ES-I3 (cell line): ENCODE results near the gene KYAT1.
"Not testable (repeated sequence)": the region's sequence is repeated elsewhere in the genome, so short reads cannot be mapped to it uniquely, and the experiment has no call there.

ENCODE experiments used
- H3K36me3 ChIP-seq: 2 replicates; pipeline ENCODE4 v1.6.1; 2013; ENCODE audit warnings: mild to moderate bottlenecking, low read length, control low read depth, moderate library complexity; ENCODE audit not compliant: insufficient read depth
- H3K4me1 ChIP-seq: 2 replicates; pipeline ENCODE4 v1.6.1; 2013; ENCODE audit warnings: mild to moderate bottlenecking, control low read depth, low read length; ENCODE audit not compliant: insufficient read depth
- H3K9ac ChIP-seq: 2 replicates; pipeline ENCODE4 v1.6.1; 2013; ENCODE audit warnings: low read depth, mild to moderate bottlenecking, low read length, moderate library complexity
- H3K9me3 ChIP-seq: 2 replicates; pipeline ENCODE4 v1.6.1; 2013; ENCODE audit warnings: mild to moderate bottlenecking, low read length, moderate library complexity; ENCODE audit not compliant: control insufficient read depth, insufficient read depth

KYAT1 gene

GRCh38 chr9:128885376-128885775, 3.6 kb upstream of the KYAT1 start:
- H3K9me3 ChIP-seq: no peaks in the 10 kb centered on the region
- peaks cover 10% of the 10 kb centered on the region for H3K36me3 ChIP-seq
- peaks cover 18% of the 10 kb centered on the region for H3K4me1 ChIP-seq
- H3K9ac ChIP-seq: no peak overlapping the region

GRCh38 chr9:128884164-128884563, 2.4 kb upstream of the KYAT1 start:
- H3K36me3 ChIP-seq: peaks cover 8% of the 10 kb centered on the region
- H3K9me3 ChIP-seq: no peaks in the 10 kb centered on the region
- H3K4me1 ChIP-seq: peaks cover 21% of the 10 kb centered on the region
- no peak overlapping the region; the same call in 1 of the 2 replicates for H3K9ac ChIP-seq

GRCh38 chr9:128882677-128883603, 1.2 kb upstream of the KYAT1 start:
- Histone ChIP-seq H3K9me3 (no peaks in the 10 kb centered on the region), H3K4me1 (peaks cover 10% of the 10 kb centered on the region; the same call in 1 of the 2 replicates), H3K9ac (peak overlapping the region; percentile 92), H3K36me3 (peaks cover 8% of the 10 kb centered on the region)

GRCh38 chr9:128877852-128878251, 3.9 kb downstream of the KYAT1 start:
- H3K9ac ChIP-seq: no peak overlapping the region
- no peaks in the 10 kb centered on the region; the same call in 1 of the 2 replicates for H3K36me3 ChIP-seq
- no peaks in the 10 kb centered on the region for H3K9me3 ChIP-seq
- peaks cover 3% of the 10 kb centered on the region; the same call in 1 of the 2 replicates for H3K4me1 ChIP-seq

- H3K9ac ChIP-seq, H3K36me3 ChIP-seq, H3K9me3 ChIP-seq, H3K4me1 ChIP-seq: not testable (repeated sequence)
Observed at GRCh38 chr9:128870941-128871265, 10.8 kb downstream of the KYAT1 start.

- H3K4me1 ChIP-seq: no peaks in the 10 kb centered on the region
- H3K9me3 ChIP-seq: no peaks in the 10 kb centered on the region
- no peaks in the 10 kb centered on the region; the same call in 1 of the 2 replicates for H3K36me3 ChIP-seq
- H3K9ac ChIP-seq: no peak overlapping the region
Observed at GRCh38 chr9:128870128-128870940, 11.4 kb downstream of the KYAT1 start.

- H3K9me3 ChIP-seq: no peaks in the 10 kb centered on the region
- peaks cover 9% of the 10 kb centered on the region for H3K4me1 ChIP-seq
- H3K36me3 ChIP-seq: peaks cover 2% of the 10 kb centered on the region; the same call in 1 of the 2 replicates
- H3K9ac ChIP-seq: no peak overlapping the region
Observed at GRCh38 chr9:128863647-128864046, 18.1 kb downstream of the KYAT1 start.

GRCh38 chr9:128862401-128862851, 19.3 kb downstream of the KYAT1 start:
- peaks cover 2% of the 10 kb centered on the region; the same call in 1 of the 2 replicates for H3K36me3 ChIP-seq

GRCh38 chr9:128861501-128861900, 20.2 kb downstream of the KYAT1 start:
- H3K4me1 ChIP-seq: peaks cover 9% of the 10 kb centered on the region
- no peak overlapping the region for H3K9ac ChIP-seq
- peaks cover 2% of the 10 kb centered on the region; the same call in 1 of the 2 replicates for H3K36me3 ChIP-seq
- no peaks in the 10 kb centered on the region for H3K9me3 ChIP-seq

More at GRCh38 chr9:128862401-128862851, 19.3 kb downstream of the KYAT1 start:
- H3K4me1 ChIP-seq: peaks cover 9% of the 10 kb centered on the region
- no peak overlapping the region for H3K9ac ChIP-seq
- H3K9me3 ChIP-seq: no peaks in the 10 kb centered on the region

GRCh38 chr9:128860937-128861336, 20.8 kb downstream of the KYAT1 start:
- H3K9ac ChIP-seq: no peak overlapping the region
- H3K4me1 ChIP-seq: peaks cover 9% of the 10 kb centered on the region

GRCh38 chr9:128858476-128858875, 23.3 kb downstream of the KYAT1 start:
- H3K4me1 ChIP-seq: not testable (repeated sequence)

More at GRCh38 chr9:128860937-128861336, 20.8 kb downstream of the KYAT1 start:
- H3K36me3 ChIP-seq: peaks cover 2% of the 10 kb centered on the region; the same call in 1 of the 2 replicates
- H3K9me3 ChIP-seq: no peaks in the 10 kb centered on the region

GRCh38 chr9:128854454-128854853, 27.3 kb downstream of the KYAT1 start:
- H3K36me3 ChIP-seq, H3K9me3 ChIP-seq, H3K9ac ChIP-seq, H3K4me1 ChIP-seq: not testable (repeated sequence)

More at GRCh38 chr9:128858476-128858875, 23.3 kb downstream of the KYAT1 start:
- H3K9ac ChIP-seq, H3K9me3 ChIP-seq, H3K36me3 ChIP-seq: not testable (repeated sequence)

- not testable (repeated sequence) for H3K4me1 ChIP-seq, H3K9me3 ChIP-seq, H3K36me3 ChIP-seq, H3K9ac ChIP-seq
Observed at GRCh38 chr9:128852646-128853045, 29.1 kb downstream of the KYAT1 start.

- not testable (repeated sequence) for H3K9ac ChIP-seq, H3K9me3 ChIP-seq
Observed at GRCh38 chr9:128851779-128852600, 29.8 kb downstream of the KYAT1 start.

More at GRCh38 chr9:128851779-128852600, 29.8 kb downstream of the KYAT1 start:
- not testable (repeated sequence) for H3K4me1 ChIP-seq, H3K36me3 ChIP-seq
